Right lobe of liver (tissue), 6 donors: Measurements from ENCODE around the gene NUP88. TPM values are rescaled to one million over a fixed set of nuclear protein-coding genes. Genes with fewer than 3 reads are reported as not detected.
A peak's percentile ranks its signal among the peaks of the same experiment; 100 is the strongest.

Experiments used
- ATAC-seq, 4 donors: fragments of 200-7000 bp; cut with Tn5 transposase; one replicate each; pipeline ENCODE4 v1.9.1; 2020; ENCODE audit warnings: mild to moderate bottlenecking in 4 of 4, moderate library complexity in 4 of 4
- DNase-seq, 3 donors: peaks; one replicate each; pipeline ENCODE4 v3.0.0-alpha.2; 2020
- H3K27ac ChIP-seq, 3 donors: fragments of 200-600 bp; one replicate each; pipeline ENCODE4 v1.8.0; 2022
- H3K27me3 ChIP-seq, 2 donors: fragments of 200-600 bp; one replicate each; pipeline ENCODE4 v1.8.0; 2022
- H3K36me3 ChIP-seq, 4 donors: fragments of 200-600 bp; sonication (generic) in 1 of 4; one replicate each; pipeline versions ENCODE4 v1.5.1 to v1.8.0; 2017 to 2022; ENCODE audit warnings: control low read depth in 1 of 4
- H3K4me1 ChIP-seq, 4 donors: fragments of 200-600 bp; sonication (generic) in 1 of 4; one replicate each; pipeline versions ENCODE4 v1.5.1 to v1.8.0; 2017 to 2022; ENCODE audit warnings: control low read depth in 1 of 4
- H3K4me3 ChIP-seq, 3 donors: fragments of 200-600 bp; one replicate each; pipeline ENCODE4 v1.8.0; 2022
- H3K9me3 ChIP-seq, 4 donors: fragments of 200-600 bp; sonication (generic) in 1 of 4; one replicate each; pipeline versions ENCODE4 v1.5.1 to v1.8.0; 2017 to 2022; ENCODE audit warnings: control low read depth in 1 of 4
- POLR2A ChIP-seq: fragments of 450-650 bp; IDR thresholded peaks from one replicate; pipeline ENCODE4 v1.6.1; 2017; ENCODE audit warnings: antibody characterized with exemption, mild to moderate bottlenecking
- WGBS: methylation state at CpG from one replicate; pipeline ENCODE4 v1.1.6; 2018; ENCODE audit warnings: low coverage, low lambda C conversion rate; ENCODE audit not compliant: insufficient coverage; ENCODE audit errors: missing lambda C conversion rate; 5-methylcytosine and 5-hydroxymethylcytosine counted together
- intact Hi-C, 2 donors: fragments of 100-400 bp; cut with DNase I; formaldehyde crosslinking; loops; one replicate each; pipeline versions ENCODE4 v1.11.2 to v1.14.1; 2022
- total RNA-seq, 6 experiments: library from RNA; depleted of rRNA in 2 of 6; stranded (reverse); fragments of >200 nt in 2 of 6; fragmentation: NEBNext Ultra II Directional in 3 of 6; extraction: Animal tissue kit (Norgen Biotek cat#: 25700) in 3 of 6; gene quantifications; one replicate each; pipeline versions ENCODE4 v1.1.0 to v1.2.4, GENCODE V29; 2016 to 2023
- TF ChIP-seq, protein P1 (sequence below), 4 donors: fragments of 200-600 bp in 3 of 4; fragments of 450-650 bp in 1 of 4; IDR thresholded peaks; one replicate each; pipeline versions ENCODE4 v1.5.1 to v1.8.0; 2016 to 2022; ENCODE audit warnings: antibody characterized with exemption in 4 of 4, mild to moderate bottlenecking in 2 of 4
- donor health status: DM: no; HTN: yes; CAD: no.
- donor health status: DM: no; HTN: no; CAD: no.
- donor health status: DM: no; HTN: no; CAD: no.
- donor health status: DM: no; HTN: yes; CAD: no.
- donor health status: DM: no; HTN: yes; CAD: no.

The NUP88 gene
- total RNA-seq, 6 experiments from 2014 or later, result 27.7 to 76.1 (median 52.3) TPM

DNA sequence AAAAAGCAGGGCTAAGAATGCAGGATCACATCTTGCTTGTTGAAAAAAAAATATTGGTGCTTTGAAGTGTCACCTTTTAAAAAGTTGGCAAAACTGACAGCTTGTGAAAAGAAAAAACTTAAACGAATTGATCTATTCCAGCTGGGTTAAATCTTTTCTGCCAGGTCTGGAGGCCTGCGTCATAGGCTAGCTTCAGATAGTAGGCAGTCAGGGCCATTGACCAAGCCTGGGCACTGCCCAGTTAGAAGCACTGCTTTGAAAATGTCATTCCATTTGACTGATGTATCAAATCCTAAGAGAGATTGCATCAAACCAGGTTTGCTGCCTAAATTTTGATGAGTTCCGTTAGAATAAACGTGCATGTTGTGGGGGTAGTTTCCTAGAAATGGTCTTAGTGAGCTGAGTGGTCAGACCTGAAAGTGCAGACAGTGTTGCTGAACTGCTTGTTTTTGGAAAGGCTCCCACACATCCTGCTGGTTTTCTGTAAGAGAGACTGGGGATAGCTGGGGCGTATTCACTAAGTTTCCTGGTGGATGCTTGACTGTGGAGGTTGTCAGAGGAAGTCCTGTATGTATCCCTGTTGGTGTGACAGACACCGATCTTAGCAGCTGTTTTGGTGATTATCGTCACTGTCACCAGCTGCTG, 38.8 kb downstream of the NUP88 start:
- intact Hi-C loops, result no loop called here
- Histone ChIP-seq H3K9me3 (no peaks in the 10 kb centered on the region), H3K4me1 (no peaks in the 10 kb centered on the region), H3K27ac (no peak overlapping the region), H3K27me3 (no peaks in the 10 kb centered on the region), H3K4me3 (no peak overlapping the region), H3K36me3 (peaks cover 0 to 97% (median 47%) of the 10 kb centered on the region in 4 donors)
- no peak for DNase-seq
- 37% methylated on average over 6 of the region's 7 CpGs for WGBS
- ATAC-seq, result peak; percentile 17 to 44 (median 30)
- no peak for TF ChIP-seq POLR2A
- TF ChIP-seq, protein P1, sequence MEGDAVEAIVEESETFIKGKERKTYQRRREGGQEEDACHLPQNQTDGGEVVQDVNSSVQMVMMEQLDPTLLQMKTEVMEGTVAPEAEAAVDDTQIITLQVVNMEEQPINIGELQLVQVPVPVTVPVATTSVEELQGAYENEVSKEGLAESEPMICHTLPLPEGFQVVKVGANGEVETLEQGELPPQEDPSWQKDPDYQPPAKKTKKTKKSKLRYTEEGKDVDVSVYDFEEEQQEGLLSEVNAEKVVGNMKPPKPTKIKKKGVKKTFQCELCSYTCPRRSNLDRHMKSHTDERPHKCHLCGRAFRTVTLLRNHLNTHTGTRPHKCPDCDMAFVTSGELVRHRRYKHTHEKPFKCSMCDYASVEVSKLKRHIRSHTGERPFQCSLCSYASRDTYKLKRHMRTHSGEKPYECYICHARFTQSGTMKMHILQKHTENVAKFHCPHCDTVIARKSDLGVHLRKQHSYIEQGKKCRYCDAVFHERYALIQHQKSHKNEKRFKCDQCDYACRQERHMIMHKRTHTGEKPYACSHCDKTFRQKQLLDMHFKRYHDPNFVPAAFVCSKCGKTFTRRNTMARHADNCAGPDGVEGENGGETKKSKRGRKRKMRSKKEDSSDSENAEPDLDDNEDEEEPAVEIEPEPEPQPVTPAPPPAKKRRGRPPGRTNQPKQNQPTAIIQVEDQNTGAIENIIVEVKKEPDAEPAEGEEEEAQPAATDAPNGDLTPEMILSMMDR (IDR thresholded peaks at IDR 0.05), result no peak

DNA sequence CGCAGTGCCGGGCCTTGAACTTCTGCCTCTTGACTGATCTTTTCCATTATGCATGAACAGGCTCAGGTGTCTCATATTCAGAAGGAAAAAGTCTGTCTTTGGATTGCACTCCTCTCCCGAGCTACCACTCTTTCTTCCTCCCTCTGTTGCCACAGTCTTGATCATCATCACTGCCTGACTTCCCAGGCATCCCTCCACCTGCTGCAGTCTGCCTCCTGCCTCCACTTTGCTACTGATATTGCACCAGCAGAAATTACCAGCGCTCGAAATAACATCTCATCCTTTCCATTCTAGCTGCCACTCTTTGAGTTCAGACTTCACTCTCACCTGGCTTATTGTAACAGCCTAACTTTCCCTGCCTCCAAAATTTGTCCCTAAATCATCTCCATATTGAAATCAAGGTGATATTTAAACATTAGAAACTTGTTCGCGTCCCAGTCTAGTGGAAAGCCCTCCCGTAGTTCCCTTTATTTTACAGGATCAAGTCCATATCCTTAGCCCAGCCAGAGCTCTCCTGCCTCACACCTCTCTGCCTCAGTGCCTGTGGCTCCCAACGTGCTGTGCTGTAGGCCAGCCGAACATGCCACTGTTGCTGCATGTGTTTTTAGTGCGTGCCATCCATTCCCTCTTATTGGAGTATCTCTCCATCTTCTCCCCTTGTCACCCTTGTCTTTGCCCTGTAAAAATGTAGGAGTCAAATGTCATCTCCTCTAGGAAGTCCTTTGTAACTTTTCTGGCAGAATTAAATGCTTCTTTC, 39.9 kb downstream of the NUP88 start:
- Histone ChIP-seq H3K4me1 (no peaks in the 10 kb centered on the region), H3K9me3 (no peaks in the 10 kb centered on the region), H3K27ac (no peak overlapping the region), H3K27me3 (no peaks in the 10 kb centered on the region), H3K36me3 (peaks cover 0 to 91% (median 39%) of the 10 kb centered on the region in 4 donors), H3K4me3 (no peak overlapping the region)
- TF ChIP-seq, protein P1 (IDR thresholded peaks at IDR 0.05), result no peak
- TF ChIP-seq POLR2A, result no peak
- WGBS, result 89% methylated on average over 11 of the region's 11 CpGs
- intact Hi-C loops, result no loop called here
- ATAC-seq, result peak in 1 of 4 donors; percentile 15
- DNase-seq, result no peak

DNA sequence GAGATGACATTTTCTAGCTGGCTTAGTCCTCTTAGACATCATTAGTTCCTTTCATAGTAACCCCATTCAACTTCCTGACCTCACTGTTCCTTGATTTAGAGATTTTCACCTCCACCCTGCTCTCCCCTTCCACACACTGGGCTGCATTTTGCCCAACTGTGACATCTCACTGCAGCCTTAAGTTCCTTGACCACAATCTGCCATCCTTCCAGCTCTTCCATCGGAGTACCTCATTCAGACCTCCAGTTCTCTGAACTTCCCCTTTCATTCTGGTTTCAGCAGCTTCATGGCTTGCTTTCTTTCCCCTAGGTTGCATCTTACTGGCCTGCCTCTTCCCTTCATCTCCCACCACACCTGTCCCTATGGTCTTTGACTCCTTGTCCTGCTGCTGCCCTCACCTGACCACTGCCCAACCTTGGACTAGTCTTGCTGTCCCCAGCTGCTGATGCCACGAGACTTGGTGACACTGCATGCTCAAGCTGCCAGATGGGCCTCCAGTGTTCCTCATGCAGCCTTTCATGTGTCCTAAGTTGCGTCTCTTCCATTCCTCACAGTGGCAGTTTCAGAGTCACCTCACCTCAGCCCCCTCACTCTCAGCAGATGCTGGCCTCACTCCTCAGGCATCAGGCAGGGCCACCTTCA, 40.8 kb downstream of the NUP88 start:
- intact Hi-C loops, result no loop called here
- H3K9me3 ChIP-seq, result no peaks in the 10 kb centered on the region
- no peak overlapping the region for H3K27ac ChIP-seq
- no peak overlapping the region for H3K4me3 ChIP-seq
- no peaks in the 10 kb centered on the region for H3K27me3 ChIP-seq
- no peak for TF ChIP-seq POLR2A
- TF ChIP-seq, protein P1 (IDR thresholded peaks at IDR 0.05), result no peak
- peak in 3 of 4 donors; percentile 6 to 34 (median 19) for ATAC-seq
- WGBS, result 76% methylated on average over 2 of the region's 3 CpGs
- peaks cover 0 to 88% (median 32%) of the 10 kb centered on the region in 4 donors for H3K36me3 ChIP-seq
- DNase-seq, result no peak
- no peaks in the 10 kb centered on the region for H3K4me1 ChIP-seq

DNA sequence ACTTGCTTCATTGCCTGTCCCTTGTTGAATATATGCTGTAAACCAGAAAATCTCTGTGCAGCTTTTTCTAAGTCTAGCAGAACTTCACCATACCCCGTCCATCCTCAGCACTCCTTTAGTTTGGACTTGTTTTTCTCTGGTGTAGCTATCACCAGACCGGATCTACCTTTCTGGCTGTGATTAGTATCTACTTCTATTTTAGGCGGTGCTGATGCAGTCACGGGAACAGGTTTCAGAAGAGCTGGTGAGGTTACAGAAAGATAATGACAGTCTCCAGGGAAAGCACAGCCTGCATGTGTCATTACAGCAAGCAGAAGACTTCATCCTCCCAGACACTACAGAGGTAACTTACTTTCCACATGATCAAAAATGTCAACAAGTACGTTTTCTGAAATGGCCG, 46.4 kb downstream of the NUP88 start:
- Histone ChIP-seq H3K36me3 (peaks cover 0 to 59% (median 12%) of the 10 kb centered on the region in 4 donors), H3K4me3 (no peak overlapping the region), H3K27me3 (no peaks in the 10 kb centered on the region), H3K9me3 (no peaks in the 10 kb centered on the region), H3K27ac (no peak overlapping the region), H3K4me1 (no peaks in the 10 kb centered on the region)
- ATAC-seq (no peak), DNase-seq (no peak)
- 77% methylated on average over 6 of the region's 6 CpGs for WGBS
- intact Hi-C loops, result no loop called here
- TF ChIP-seq POLR2A, result no peak
- TF ChIP-seq, protein P1 (IDR thresholded peaks at IDR 0.05), result no peak
